ENCODE measurements around the gene LYZL1.

The LYZL1 gene

DNA sequence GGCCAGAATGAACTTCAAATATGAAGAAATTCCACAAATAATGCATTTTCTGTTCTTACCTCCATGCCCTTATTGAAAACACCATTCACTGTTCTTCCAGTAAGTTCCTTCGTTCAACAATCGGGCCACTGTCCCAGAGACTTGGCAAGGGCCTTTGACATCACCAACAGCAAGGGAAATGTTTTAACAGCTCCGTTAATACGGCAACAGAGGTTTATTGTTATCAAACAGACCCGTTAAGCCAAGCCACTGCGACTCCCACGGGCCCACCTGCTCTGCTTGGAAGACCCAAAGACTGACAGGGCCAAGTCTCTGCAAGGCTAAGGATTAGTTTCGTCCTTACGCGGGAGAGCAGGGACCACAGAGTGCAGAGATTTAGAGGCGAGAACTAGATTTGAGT, 43.4 kb upstream of the LYZL1 start:
- no peak for DNase-seq (ENCODE audit: extremely low read depth, low read depth)
- TF ChIP-seq, protein P1, sequence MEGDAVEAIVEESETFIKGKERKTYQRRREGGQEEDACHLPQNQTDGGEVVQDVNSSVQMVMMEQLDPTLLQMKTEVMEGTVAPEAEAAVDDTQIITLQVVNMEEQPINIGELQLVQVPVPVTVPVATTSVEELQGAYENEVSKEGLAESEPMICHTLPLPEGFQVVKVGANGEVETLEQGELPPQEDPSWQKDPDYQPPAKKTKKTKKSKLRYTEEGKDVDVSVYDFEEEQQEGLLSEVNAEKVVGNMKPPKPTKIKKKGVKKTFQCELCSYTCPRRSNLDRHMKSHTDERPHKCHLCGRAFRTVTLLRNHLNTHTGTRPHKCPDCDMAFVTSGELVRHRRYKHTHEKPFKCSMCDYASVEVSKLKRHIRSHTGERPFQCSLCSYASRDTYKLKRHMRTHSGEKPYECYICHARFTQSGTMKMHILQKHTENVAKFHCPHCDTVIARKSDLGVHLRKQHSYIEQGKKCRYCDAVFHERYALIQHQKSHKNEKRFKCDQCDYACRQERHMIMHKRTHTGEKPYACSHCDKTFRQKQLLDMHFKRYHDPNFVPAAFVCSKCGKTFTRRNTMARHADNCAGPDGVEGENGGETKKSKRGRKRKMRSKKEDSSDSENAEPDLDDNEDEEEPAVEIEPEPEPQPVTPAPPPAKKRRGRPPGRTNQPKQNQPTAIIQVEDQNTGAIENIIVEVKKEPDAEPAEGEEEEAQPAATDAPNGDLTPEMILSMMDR (IDR thresholded peaks at IDR 0.05; ENCODE audit: low read depth, low read length): no peak

DNA sequence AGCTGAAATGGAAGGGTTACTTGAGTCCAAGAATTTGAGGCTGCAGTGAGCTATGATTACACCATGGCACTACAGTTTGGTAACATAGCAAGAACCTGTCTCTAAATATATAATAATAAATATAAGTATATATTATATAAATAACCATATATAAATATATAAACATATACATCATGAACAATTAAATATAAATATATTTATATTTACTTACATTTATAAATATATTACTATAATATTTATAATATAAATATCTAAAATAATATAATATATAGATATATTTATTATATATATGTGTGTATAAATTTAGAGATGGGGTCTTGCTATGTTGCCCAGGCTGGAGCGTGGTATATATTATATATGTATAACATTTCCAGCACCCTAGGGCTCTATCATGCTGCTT, 42.4 kb upstream of the LYZL1 start:
- TF ChIP-seq, protein P1 (IDR thresholded peaks at IDR 0.05; ENCODE audit: low read depth, low read length): no peak
- no peak for DNase-seq (ENCODE audit: extremely low read depth, low read depth)

DNA sequence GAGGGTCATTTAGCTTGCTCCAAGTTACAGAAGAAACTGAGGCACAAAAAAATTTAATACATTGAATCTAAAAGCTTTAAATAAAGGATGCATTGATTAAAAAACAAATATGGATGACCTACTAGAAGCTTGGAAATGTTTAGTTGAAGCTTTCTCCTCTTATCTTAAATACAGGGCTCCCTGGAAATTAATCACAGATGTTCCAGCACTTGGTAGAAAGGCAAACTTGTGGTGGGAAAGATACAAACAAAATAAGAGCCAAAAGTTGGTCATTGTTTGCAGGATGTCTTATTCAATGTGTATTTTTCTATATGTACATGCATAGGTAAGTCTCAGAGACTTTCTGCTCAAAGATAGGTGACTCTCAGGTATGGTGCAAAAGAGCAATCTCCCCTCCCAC, 40.7 kb upstream of the LYZL1 start:
- TF ChIP-seq, protein P1 (IDR thresholded peaks at IDR 0.05; ENCODE audit: low read depth, low read length): no peak
- no peak for DNase-seq (ENCODE audit: extremely low read depth, low read depth)

DNA sequence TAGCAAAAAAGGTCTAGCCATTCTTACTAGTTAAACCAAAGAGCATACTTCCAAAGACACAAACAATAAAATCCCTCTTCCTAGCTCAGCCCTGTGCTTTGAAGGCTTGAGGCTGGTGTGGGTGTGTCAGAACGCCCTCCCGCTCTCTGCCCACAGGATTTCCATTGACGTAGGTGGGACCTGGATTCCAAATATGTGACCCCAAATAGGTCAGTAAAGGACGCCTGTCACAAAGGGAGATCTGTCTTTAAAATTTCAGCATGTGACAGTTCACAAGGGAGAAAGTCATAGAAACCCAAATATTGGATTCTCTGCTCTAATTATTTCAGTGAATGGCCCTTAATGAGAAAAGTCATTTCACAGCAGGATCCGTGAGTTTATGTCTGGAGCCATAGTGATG, 39.9 kb upstream of the LYZL1 start:
- no peak for DNase-seq (ENCODE audit: extremely low read depth, low read depth)
- TF ChIP-seq, protein P1 (IDR thresholded peaks at IDR 0.05; ENCODE audit: low read depth, low read length): no peak

DNA sequence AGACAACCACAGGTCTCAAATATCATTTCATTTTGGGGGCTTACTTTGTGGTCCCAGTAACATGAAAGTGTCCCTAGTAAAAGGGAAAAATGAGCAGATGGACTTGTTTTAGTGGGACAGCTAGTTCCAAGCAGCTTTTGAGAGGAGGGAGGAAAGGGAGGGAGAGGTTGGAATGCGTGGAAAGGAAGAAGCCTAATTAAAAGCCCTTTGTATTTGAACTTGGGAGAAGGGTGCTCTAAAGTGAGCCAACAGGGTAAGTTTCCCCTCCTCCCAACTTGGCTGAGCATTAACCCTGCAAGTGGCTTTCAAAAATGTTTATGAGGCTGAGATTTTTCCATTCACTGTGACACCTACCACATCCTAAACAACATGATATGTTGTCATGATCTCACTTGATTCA, 38.8 kb upstream of the LYZL1 start:
- TF ChIP-seq, protein P1 (IDR thresholded peaks at IDR 0.05; ENCODE audit: low read depth, low read length): no peak
- DNase-seq (ENCODE audit: extremely low read depth, low read depth): no peak

DNA sequence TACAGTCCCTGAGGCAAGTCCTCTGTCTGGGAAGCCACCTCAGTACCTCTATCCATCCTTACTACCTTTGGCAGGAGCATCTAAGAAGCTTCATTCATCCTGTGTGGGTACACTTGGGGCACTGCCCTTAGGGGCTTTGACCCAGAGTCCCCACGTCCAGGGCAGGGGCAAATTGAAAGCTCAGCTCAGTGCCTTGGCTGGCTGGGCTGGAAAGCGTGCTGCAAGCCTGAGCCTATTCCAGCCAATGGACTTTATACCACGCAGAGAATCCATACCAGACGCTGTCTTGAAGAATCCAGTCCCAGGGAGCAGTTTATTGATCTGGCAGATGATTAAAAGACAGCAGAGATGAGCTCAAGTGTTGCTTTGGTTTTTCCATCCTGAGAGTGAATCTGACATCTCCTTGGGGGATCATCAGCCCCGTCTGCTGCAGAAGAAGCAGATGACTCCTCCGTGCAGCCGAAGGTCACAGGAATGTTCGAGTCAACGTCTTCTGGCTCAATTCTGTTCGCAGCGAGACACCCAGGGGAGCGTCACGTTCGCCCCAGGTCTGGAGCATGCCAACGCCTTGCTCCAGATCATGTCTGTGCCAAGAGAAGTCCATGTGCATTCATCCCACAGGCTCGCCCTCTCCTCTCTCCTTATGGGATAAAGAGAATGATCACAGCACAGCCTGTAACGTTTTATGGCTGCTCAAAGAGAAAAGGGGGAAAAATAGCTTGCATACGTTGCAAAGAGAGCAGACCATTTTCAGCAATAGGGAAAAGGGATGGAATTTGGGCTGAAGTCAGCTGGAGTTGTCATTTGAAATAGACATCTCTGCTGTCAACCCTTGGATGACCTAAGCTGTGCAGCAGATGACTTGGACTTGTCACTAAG, 35.8 kb upstream of the LYZL1 start:
- DNase-seq (ENCODE audit: extremely low read depth, low read depth): no peak
- TF ChIP-seq, protein P1 (IDR thresholded peaks at IDR 0.05; ENCODE audit: low read depth, low read length): no peak

DNA sequence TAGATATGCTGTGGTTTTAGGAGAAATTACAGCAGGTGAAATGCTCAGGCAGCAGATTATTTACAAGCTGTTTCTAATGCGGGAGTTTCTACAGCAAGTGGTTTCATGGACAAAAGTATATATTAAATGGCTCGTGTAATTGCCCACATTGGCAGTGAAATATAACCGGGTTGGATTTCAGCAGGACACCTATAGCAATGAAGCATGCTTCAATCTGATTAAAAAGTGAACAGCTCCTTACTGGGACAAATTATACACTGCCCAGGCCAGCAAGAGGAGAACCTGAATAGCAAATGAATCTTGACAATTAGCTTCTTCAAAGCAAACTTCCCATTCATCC, 35.2 kb upstream of the LYZL1 start:
- TF ChIP-seq, protein P1 (IDR thresholded peaks at IDR 0.05; ENCODE audit: low read depth, low read length): no peak
- no peak for DNase-seq (ENCODE audit: extremely low read depth, low read depth)

Measured in AG09319 (cell line).